ENCODE data around the gene PSMB3.

PSMB3 gene

DNA sequence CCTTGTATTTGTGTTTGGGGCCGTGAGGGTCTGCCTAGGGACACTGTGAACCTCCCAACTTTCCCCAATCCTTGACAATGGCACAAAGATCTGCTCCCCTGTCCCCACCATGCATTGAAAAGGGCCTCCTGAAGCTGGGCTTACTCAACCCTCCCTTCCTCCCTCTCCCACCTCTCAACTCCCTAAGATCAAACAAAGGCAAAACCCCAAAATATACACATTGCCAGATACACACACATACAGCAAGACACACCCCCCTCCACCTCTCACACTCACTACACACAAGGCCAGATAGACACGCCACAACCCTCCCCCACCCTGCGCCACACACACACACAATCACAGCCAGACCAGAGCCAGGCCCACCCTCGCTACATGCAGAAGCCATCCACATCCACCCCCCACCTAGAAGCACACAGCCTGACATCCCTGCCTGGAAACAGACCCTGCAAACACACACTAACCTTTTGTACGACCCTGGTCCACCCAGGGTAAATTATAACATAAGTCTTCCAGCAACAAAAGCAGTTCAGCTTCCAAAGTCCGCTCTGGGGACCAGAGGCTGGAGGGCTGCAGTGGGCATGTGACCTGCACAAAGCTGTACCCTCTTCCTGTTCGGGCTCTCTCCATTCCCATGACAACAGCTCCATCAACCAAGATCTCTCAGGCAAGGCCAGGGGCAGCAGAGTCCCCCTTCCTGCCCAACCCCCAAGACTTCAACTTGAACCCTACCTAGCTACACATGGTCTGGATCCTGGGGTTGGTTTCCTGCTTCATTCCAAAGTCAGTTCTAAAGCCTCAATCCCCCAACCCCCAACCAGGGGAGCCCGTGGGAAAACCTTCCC is 6.3 kb upstream of the PSMB3 start:
- peaks cover 12% of the 10 kb centered on the region for H3K4me1 ChIP-seq (ENCODE audit: control insufficient read depth, insufficient read depth, low read length)
- DNase-seq (ENCODE audit: low read depth, low spot score) = no peak

GRCh38 chr17:38746849-38747462 is 5.6 kb upstream of the PSMB3 start:
- Histone ChIP-seq H3K9me3 (ENCODE audit: control insufficient read depth, insufficient read depth, low read length) (no peaks in the 10 kb centered on the region), H3K36me3 (ENCODE audit: control insufficient read depth, insufficient read depth, low read length) (peaks cover under 1% of the 10 kb centered on the region), H3K4me1 (ENCODE audit: control insufficient read depth, insufficient read depth, low read length) (peaks cover 12% of the 10 kb centered on the region), H3K27ac (ENCODE audit: low read length) (no peak overlapping the region), H3K27me3 (ENCODE audit: control insufficient read depth, insufficient read depth, low read length) (no peaks in the 10 kb centered on the region), H3K4me3 (ENCODE audit: low read length) (peak overlapping the region; percentile 94)
- no CpG with 5 or more reads among the region's 21 CpGs for WGBS (ENCODE audit: insufficient coverage, insufficient read length)
- no peak for DNase-seq (ENCODE audit: low read depth, low spot score)

More for the DNA sequence above, 6.3 kb upstream of the PSMB3 start:
- Histone ChIP-seq H3K4me3 (ENCODE audit: low read length) (peak overlapping the region; percentile 94; the same call in 1 of the 2 replicates), H3K27ac (ENCODE audit: low read length) (no peak overlapping the region), H3K9me3 (ENCODE audit: control insufficient read depth, insufficient read depth, low read length) (no peaks in the 10 kb centered on the region), H3K27me3 (ENCODE audit: control insufficient read depth, insufficient read depth, low read length) (no peaks in the 10 kb centered on the region), H3K36me3 (ENCODE audit: control insufficient read depth, insufficient read depth, low read length) (peaks cover 3% of the 10 kb centered on the region)
- no CpG with 5 or more reads among the region's 8 CpGs for WGBS (ENCODE audit: insufficient coverage, insufficient read length)

DNA sequence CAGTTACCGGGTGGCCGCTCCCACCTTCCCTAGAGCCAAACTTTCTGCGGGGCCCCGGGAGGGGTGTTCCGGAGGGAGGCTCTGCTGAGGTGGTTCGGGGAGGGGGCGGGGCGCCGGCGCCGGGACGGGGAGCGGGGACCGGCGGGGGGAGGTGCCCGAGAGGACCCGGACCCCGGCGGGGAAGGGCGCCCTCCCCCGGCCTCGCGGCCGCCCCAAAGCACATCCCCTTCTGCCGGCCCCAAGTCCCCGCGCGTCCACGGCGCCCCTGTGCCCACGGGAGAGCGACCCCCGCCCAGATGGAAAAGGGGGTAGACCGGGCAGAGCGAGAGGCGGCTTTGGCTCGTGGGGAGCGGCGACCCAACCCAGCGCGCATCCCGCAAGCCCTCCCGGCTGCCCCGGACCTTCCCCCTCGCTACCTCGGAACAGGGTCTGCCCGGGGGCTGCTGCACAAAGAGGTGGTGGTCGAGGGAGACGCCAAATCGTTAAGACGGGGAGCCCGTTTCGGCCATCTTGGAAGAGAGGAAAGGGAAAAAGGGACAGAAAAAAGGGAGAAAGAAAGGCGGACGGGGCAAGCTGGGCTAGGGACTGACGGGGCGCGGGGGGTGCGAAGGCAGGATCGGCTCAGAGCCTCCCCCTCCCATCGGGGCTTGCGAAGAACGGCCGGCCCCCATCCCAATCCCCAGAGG is 4.9 kb upstream of the PSMB3 start:
- peaks cover 12% of the 10 kb centered on the region for H3K4me1 ChIP-seq (ENCODE audit: control insufficient read depth, insufficient read depth, low read length)
- DNase-seq (ENCODE audit: low read depth, low spot score) = no peak
- H3K4me3 ChIP-seq (ENCODE audit: low read length) = peak overlapping the region; percentile 94
- H3K27ac ChIP-seq (ENCODE audit: low read length) = no peak overlapping the region
- no CpG with 5 or more reads among the region's 64 CpGs for WGBS (ENCODE audit: insufficient coverage, insufficient read length)
- H3K36me3 ChIP-seq (ENCODE audit: control insufficient read depth, insufficient read depth, low read length) = no peaks in the 10 kb centered on the region; the same call in 1 of the 2 replicates
- no peaks in the 10 kb centered on the region for H3K27me3 ChIP-seq (ENCODE audit: control insufficient read depth, insufficient read depth, low read length)
- H3K9me3 ChIP-seq (ENCODE audit: control insufficient read depth, insufficient read depth, low read length) = no peaks in the 10 kb centered on the region

GRCh38 chr17:38748149-38748891 is 4.2 kb upstream of the PSMB3 start, which contains the start of gene PCGF2:
PCGF2 (minus strand) TSS chr17:38748336; CDS start chr17:38740402, 7,934 bp downstream.
- H3K4me1 ChIP-seq (ENCODE audit: control insufficient read depth, insufficient read depth, low read length) = peaks cover 12% of the 10 kb centered on the region
- peak; percentile 91 for DNase-seq (ENCODE audit: low read depth, low spot score)
- H3K36me3 ChIP-seq (ENCODE audit: control insufficient read depth, insufficient read depth, low read length) = no peaks in the 10 kb centered on the region
- no CpG with 5 or more reads among the region's 47 CpGs for WGBS (ENCODE audit: insufficient coverage, insufficient read length)
- H3K9me3 ChIP-seq (ENCODE audit: control insufficient read depth, insufficient read depth, low read length) = no peaks in the 10 kb centered on the region
- no peaks in the 10 kb centered on the region for H3K27me3 ChIP-seq (ENCODE audit: control insufficient read depth, insufficient read depth, low read length)
- no peak within 1 kb of the TSS for H3K27ac ChIP-seq (ENCODE audit: low read length)
- peak within 1 kb of the TSS; percentile 94 for H3K4me3 ChIP-seq (ENCODE audit: low read length)

- H3K4me3 ChIP-seq (ENCODE audit: low read length) = peak overlapping the region; percentile 72
- no peaks in the 10 kb centered on the region for H3K9me3 ChIP-seq (ENCODE audit: control insufficient read depth, insufficient read depth, low read length)
- H3K4me1 ChIP-seq (ENCODE audit: control insufficient read depth, insufficient read depth, low read length) = peaks cover 8% of the 10 kb centered on the region
- no CpG with 5 or more reads among the region's 32 CpGs for WGBS (ENCODE audit: insufficient coverage, insufficient read length)
- H3K27ac ChIP-seq (ENCODE audit: low read length) = no peak overlapping the region
- H3K27me3 ChIP-seq (ENCODE audit: control insufficient read depth, insufficient read depth, low read length) = no peaks in the 10 kb centered on the region
- DNase-seq (ENCODE audit: low read depth, low spot score) = no peak
- no peaks in the 10 kb centered on the region for H3K36me3 ChIP-seq (ENCODE audit: control insufficient read depth, insufficient read depth, low read length)
Observed at GRCh38 chr17:38748892-38749222, 3.7 kb upstream of the PSMB3 start.

DNA sequence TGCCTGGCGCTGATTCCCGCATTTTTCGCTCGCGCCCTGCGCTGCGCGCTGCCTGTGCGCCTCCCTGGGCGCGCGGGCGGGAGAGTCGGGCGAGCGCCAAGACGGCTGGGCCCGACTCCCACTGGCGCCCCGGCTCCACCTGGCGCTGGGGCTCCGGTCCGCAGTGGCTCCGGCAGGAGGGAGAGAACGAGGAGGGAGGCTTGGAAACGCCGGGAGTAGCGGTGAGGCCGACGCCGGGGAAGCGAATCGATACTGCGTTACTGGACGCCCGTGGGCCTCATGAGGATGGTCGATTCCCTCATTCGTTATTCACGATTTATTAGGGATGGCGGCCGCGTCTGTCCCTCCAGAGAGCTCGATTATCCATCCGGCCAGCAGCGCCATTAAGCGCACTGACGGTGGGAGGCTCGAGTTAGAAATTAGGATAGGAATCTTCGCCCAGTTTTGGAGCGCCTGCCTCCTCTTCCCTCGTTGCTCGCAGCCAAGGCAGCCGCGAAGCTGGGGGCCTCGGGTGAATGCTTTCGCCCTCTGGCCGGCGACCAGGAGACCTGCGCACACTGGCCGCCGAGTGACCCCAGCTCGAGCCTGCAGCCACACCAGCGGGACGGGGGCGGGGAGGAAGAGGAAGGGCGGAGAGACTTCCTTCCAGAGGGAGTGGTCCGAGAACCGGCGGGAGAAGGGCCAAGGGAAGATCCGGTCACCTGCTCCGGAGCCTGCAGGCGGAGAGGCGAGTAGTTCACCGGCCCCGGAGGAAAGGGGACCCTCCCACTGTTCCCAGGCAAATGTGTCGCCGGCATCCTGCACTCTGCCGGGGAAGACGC is 3.1 kb upstream of the PSMB3 start:
- H3K36me3 ChIP-seq (ENCODE audit: control insufficient read depth, insufficient read depth, low read length) = no peaks in the 10 kb centered on the region
- DNase-seq (ENCODE audit: low read depth, low spot score) = no peak
- H3K9me3 ChIP-seq (ENCODE audit: control insufficient read depth, insufficient read depth, low read length) = no peaks in the 10 kb centered on the region
- peaks cover 6% of the 10 kb centered on the region for H3K4me1 ChIP-seq (ENCODE audit: control insufficient read depth, insufficient read depth, low read length)
- H3K27me3 ChIP-seq (ENCODE audit: control insufficient read depth, insufficient read depth, low read length) = no peaks in the 10 kb centered on the region
- H3K27ac ChIP-seq (ENCODE audit: low read length) = no peak overlapping the region
- WGBS (ENCODE audit: insufficient coverage, insufficient read length) = no CpG with 5 or more reads among the region's 79 CpGs
- H3K4me3 ChIP-seq (ENCODE audit: low read length) = peak overlapping the region; percentile 72

DNA sequence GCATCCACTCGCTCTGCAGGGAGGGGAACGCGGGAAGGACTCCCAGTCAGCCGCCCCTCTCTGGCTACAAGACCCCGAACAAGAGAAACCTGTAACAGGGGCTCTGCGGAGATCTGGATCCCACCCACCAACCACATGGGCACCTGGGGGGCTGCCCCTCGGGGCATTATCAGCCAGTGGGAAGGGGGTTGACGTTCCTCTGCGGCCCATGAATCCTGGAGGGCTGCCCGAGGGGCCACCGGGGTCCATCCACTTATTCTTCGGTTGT is 2.6 kb upstream of the PSMB3 start:
- peaks cover 6% of the 10 kb centered on the region for H3K4me1 ChIP-seq (ENCODE audit: control insufficient read depth, insufficient read depth, low read length)
- no peak overlapping the region for H3K27ac ChIP-seq (ENCODE audit: low read length)

DNA sequence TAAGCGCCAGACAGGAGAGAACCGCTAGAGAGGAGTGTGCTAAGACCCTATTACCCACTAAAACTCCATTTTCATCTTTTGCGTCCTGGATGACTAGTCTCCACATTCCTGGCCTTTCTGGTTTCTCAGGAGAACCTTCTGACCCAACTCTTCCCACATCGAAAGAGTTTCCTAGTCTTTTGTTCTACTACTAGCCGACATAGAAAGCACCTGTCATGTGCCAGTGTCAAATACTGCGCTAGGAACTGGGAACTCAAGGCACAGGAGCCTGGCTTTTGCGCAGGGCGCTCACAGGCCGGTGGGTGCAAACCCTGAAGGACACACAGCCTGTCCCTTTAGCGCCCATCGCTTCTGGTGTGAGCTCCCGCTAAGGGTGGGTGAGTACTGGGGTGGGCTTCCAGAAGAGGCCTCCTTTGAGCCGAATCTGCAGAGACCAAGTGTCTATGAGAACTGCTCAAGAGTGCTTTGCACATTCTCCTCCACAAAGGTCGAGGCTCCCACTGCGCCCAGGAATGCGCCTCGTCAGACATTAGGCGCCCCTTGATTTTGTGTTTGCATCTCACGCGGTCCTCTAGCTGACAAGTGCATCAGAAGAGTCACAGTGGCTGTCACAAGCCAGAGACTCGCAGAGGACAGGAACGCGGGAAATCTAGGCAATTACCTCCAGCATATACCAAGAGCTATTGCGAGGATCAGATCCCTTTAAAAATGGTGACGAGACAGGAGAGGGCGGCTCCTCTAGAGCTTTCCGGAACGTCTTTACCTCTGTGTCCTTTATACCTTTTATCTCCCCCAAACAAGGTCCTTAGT is 2.0 kb upstream of the PSMB3 start:
- Histone ChIP-seq H3K4me3 (ENCODE audit: low read length) (peak overlapping the region; percentile 72; the same call in 1 of the 2 replicates), H3K27ac (ENCODE audit: low read length) (no peak overlapping the region), H3K27me3 (ENCODE audit: control insufficient read depth, insufficient read depth, low read length) (no peaks in the 10 kb centered on the region), H3K9me3 (ENCODE audit: control insufficient read depth, insufficient read depth, low read length) (no peaks in the 10 kb centered on the region), H3K4me1 (ENCODE audit: control insufficient read depth, insufficient read depth, low read length) (peaks cover 5% of the 10 kb centered on the region), H3K36me3 (ENCODE audit: control insufficient read depth, insufficient read depth, low read length) (0 out of 2 replicates have a peak, but pooled peaks cover 2% of the 10 kb centered on the region)
- no peak for DNase-seq (ENCODE audit: low read depth, low spot score)
- WGBS (ENCODE audit: insufficient coverage, insufficient read length) = no CpG with 5 or more reads among the region's 28 CpGs

More for the DNA sequence above, 2.6 kb upstream of the PSMB3 start:
- WGBS (ENCODE audit: insufficient coverage, insufficient read length) = no CpG with 5 or more reads among the region's 12 CpGs
- H3K4me3 ChIP-seq (ENCODE audit: low read length) = peak overlapping the region; percentile 72; the same call in 1 of the 2 replicates
- H3K9me3 ChIP-seq (ENCODE audit: control insufficient read depth, insufficient read depth, low read length) = no peaks in the 10 kb centered on the region
- H3K36me3 ChIP-seq (ENCODE audit: control insufficient read depth, insufficient read depth, low read length) = 0 out of 2 replicates have a peak, but pooled peaks cover 2% of the 10 kb centered on the region
- DNase-seq (ENCODE audit: low read depth, low spot score) = no peak
- H3K27me3 ChIP-seq (ENCODE audit: control insufficient read depth, insufficient read depth, low read length) = no peaks in the 10 kb centered on the region

DNA sequence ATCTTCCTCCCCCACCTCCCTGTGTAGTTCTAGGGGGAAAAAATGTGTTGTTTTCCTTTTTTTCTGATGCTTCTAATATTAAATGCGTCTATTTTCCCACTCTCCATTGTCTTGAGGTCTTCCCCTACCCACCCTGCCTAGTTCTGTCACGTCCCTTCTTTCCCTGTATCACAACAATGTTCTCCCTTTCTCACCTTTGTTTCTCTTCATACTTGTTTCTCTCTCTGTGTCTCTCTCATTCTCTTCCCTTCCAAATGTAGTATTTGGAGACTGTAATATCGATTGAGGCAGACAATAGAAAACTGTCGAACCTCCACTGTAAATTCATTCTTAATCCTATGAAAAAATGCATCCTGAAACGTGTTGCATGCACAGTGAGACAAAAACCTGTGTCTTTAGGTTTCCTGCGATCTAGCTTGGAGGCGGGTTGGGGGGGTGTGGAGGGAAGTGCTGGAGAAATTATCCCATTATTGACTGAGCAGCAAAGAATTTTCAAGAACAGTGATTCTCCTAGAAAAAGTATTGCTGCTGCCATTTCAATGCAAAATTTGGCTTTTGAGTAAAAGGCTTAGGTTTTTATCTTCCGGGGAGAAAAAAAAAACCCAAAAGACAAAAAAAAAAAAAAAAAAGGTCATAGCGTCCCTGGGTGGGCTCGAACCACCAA is 1.3 kb upstream of the PSMB3 start:
- Histone ChIP-seq H3K4me1 (ENCODE audit: control insufficient read depth, insufficient read depth, low read length) (no peaks in the 10 kb centered on the region; the same call in 1 of the 2 replicates), H3K4me3 (ENCODE audit: low read length) (peak overlapping the region; percentile 72; the same call in 1 of the 2 replicates), H3K27me3 (ENCODE audit: control insufficient read depth, insufficient read depth, low read length) (no peaks in the 10 kb centered on the region), H3K36me3 (ENCODE audit: control insufficient read depth, insufficient read depth, low read length) (peaks cover 8% of the 10 kb centered on the region; the same call in 1 of the 2 replicates), H3K9me3 (ENCODE audit: control insufficient read depth, insufficient read depth, low read length) (no peaks in the 10 kb centered on the region), H3K27ac (ENCODE audit: low read length) (no peak overlapping the region)
- WGBS (ENCODE audit: insufficient coverage, insufficient read length) = no CpG with 5 or more reads among the region's 10 CpGs
- DNase-seq (ENCODE audit: low read depth, low spot score) = no peak
